GM21515 (cell line): ENCODE data around the gene PLA2G6.

Experiments used
- ATAC-seq: cut with Tn5 transposase; IDR thresholded peaks from one replicate; pipeline ENCODE4 v1.9.1; 2021; ENCODE audit not compliant: unreplicated experiment

PLA2G6 gene

GRCh38 chr22:38074181-38075104, 107.2 kb downstream of the PLA2G6 start:
- no peak for ATAC-seq

- no peak for ATAC-seq
Observed at GRCh38 chr22:38073150-38074130, 108.2 kb downstream of the PLA2G6 start.

GRCh38 chr22:38072322-38073149, 109.1 kb downstream of the PLA2G6 start:
- no peak for ATAC-seq

- ATAC-seq, result no peak
Observed at GRCh38 chr22:38071421-38072321, 110.0 kb downstream of the PLA2G6 start.

GRCh38 chr22:38070250-38070921, 111.2 kb downstream of the PLA2G6 start:
- no peak for ATAC-seq

GRCh38 chr22:38069372-38070249, 112.0 kb downstream of the PLA2G6 start:
- ATAC-seq, result no peak

GRCh38 chr22:38068641-38069371, 112.8 kb downstream of the PLA2G6 start:
- ATAC-seq, result no peak

GRCh38 chr22:38067761-38068360, 113.8 kb downstream of the PLA2G6 start:
- ATAC-seq, result no peak

GRCh38 chr22:38067028-38067415, 114.6 kb downstream of the PLA2G6 start:
- no peak for ATAC-seq

- no peak for ATAC-seq
Observed at GRCh38 chr22:38066381-38067027, 115.1 kb downstream of the PLA2G6 start.

- no peak for ATAC-seq
Observed at GRCh38 chr22:38065539-38065938, 116.1 kb downstream of the PLA2G6 start.

- ATAC-seq, result no peak
Observed at GRCh38 chr22:38062791-38063190, 118.8 kb downstream of the PLA2G6 start.
